NB4 (cell line): Measurements from ENCODE around the gene BBS9.

Experiments used
- POLR2A ChIP-seq: IDR thresholded peaks from 2 replicates; pipeline ENCODE4 v1.6.1; 2011; ENCODE audit warnings: mild to moderate bottlenecking; ENCODE audit not compliant: insufficient read length; ENCODE audit errors: extremely low read depth
- TF ChIP-seq, protein P1 (sequence below): IDR thresholded peaks from one replicate; pipeline ENCODE4 v1.5.1; 2012; ENCODE audit warnings: low read depth, low read length

DNA sequence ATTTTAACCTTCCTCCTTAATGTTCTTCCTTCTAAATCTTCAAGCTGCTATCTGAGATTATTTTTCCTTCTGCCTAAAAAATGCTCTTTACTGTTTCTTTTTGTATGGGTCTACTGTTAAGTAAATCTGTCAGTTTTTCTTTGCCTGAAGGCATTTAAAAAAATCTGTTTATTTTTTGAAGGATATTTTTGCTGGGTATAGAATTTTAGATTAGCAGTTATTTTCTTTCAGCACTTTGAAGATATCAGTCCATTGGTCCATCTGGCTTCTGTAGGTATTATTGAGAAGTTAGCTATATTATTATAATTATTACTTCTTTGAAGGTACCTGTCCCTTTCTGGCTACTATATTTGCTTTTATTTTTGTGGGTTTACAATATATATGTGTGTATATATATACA, 171.4 kb downstream of the BBS9 start:
- TF ChIP-seq, protein P1, sequence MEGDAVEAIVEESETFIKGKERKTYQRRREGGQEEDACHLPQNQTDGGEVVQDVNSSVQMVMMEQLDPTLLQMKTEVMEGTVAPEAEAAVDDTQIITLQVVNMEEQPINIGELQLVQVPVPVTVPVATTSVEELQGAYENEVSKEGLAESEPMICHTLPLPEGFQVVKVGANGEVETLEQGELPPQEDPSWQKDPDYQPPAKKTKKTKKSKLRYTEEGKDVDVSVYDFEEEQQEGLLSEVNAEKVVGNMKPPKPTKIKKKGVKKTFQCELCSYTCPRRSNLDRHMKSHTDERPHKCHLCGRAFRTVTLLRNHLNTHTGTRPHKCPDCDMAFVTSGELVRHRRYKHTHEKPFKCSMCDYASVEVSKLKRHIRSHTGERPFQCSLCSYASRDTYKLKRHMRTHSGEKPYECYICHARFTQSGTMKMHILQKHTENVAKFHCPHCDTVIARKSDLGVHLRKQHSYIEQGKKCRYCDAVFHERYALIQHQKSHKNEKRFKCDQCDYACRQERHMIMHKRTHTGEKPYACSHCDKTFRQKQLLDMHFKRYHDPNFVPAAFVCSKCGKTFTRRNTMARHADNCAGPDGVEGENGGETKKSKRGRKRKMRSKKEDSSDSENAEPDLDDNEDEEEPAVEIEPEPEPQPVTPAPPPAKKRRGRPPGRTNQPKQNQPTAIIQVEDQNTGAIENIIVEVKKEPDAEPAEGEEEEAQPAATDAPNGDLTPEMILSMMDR = no peak
- TF ChIP-seq POLR2A = no peak
